CD14-positive monocyte (primary cell): ENCODE results near the gene OSTF1. TPM values are rescaled to one million over a fixed set of nuclear protein-coding genes. Genes with fewer than 3 reads are reported as not detected.

ENCODE experiments used
- DNase-seq, 3 donors: peaks; one replicate each; pipeline ENCODE4 v3.0.0-alpha.2; 2011 to 2022
- H2AFZ ChIP-seq: 2 replicates; pipeline ENCODE4 v1.6.0; 2012; ENCODE audit warnings: mild to moderate bottlenecking, low read depth, low read length, inconsistent platforms; ENCODE audit not compliant: insufficient read depth, poor library complexity, severe bottlenecking
- H3K27ac ChIP-seq, 2 donors: 1 replicate in 1 of 2; 2 replicates in 1 of 2; pipeline ENCODE4 v1.5.1; 2012 to 2013; ENCODE audit warnings: low read length in 2 of 2, control low read depth in 1 of 2, inconsistent platforms in 1 of 2, low read depth in 1 of 2, mild to moderate bottlenecking in 1 of 2
- H3K27me3 ChIP-seq, 2 donors: one replicate each; pipeline versions ENCODE4 v1.6.0 to v1.6.1; 2011 to 2013; ENCODE audit warnings: low read length in 2 of 2; ENCODE audit not compliant: control insufficient read depth in 2 of 2, insufficient read depth in 2 of 2
- H3K36me3 ChIP-seq, 2 donors: replicated peaks in 1 of 2; 1 replicate in 1 of 2; 2 replicates in 1 of 2; pipeline versions ENCODE4 v1.5.1 to v1.6.1; 2012 to 2013; ENCODE audit warnings: low read length in 2 of 2, control low read depth in 1 of 2, inconsistent platforms in 1 of 2, mild to moderate bottlenecking in 1 of 2; ENCODE audit not compliant: insufficient read depth in 2 of 2, control insufficient read depth in 1 of 2
- H3K4me1 ChIP-seq, 2 donors: 1 replicate in 1 of 2; 2 replicates in 1 of 2; pipeline versions ENCODE4 v1.5.1 to v1.6.1; 2012 to 2013; ENCODE audit warnings: low read length in 2 of 2, control low read depth in 1 of 2, inconsistent platforms in 1 of 2, mild to moderate bottlenecking in 1 of 2, moderate library complexity in 1 of 2; ENCODE audit not compliant: insufficient read depth in 2 of 2, control insufficient read depth in 1 of 2
- H3K4me2 ChIP-seq: replicated peaks from 2 replicates; pipeline ENCODE3; 2012; ENCODE audit warnings: low read length, moderate library complexity, mild to moderate bottlenecking; ENCODE audit not compliant: poor library complexity, severe bottlenecking; ENCODE audit errors: extremely low read depth
- H3K4me3 ChIP-seq, 3 experiments: fragments of 200-600 bp in 1 of 3; sonication (generic) in 1 of 3; replicated peaks in 1 of 3; 1 replicate in 2 of 3; 2 replicates in 1 of 3; pipeline ENCODE4 v1.5.1; 2011 to 2013; ENCODE audit warnings: low read length in 3 of 3, mild to moderate bottlenecking in 3 of 3, control low read depth in 2 of 3, low read depth in 2 of 3, inconsistent platforms in 1 of 3, moderate library complexity in 1 of 3
- H3K79me2 ChIP-seq: 2 replicates; pipeline ENCODE4 v1.6.0; 2012; ENCODE audit warnings: mild to moderate bottlenecking, control low read depth, inconsistent platforms, low read length, moderate library complexity; ENCODE audit not compliant: insufficient read depth
- H3K9ac ChIP-seq: 2 replicates; pipeline ENCODE4 v1.6.0; 2017; ENCODE audit warnings: low read length, mild to moderate bottlenecking; ENCODE audit not compliant: insufficient read depth, poor library complexity, severe bottlenecking
- H3K9me3 ChIP-seq, 2 donors: replicated peaks in 1 of 2; 1 replicate in 1 of 2; 2 replicates in 1 of 2; pipeline versions ENCODE4 v1.5.1 to v1.6.1; 2012 to 2013; ENCODE audit warnings: low read length in 2 of 2, control low read depth in 1 of 2; ENCODE audit not compliant: control insufficient read depth in 1 of 2, insufficient read depth in 1 of 2
- H4K20me1 ChIP-seq: 2 replicates; pipeline ENCODE4 v1.6.0; 2012; ENCODE audit warnings: mild to moderate bottlenecking, low read length, control low read depth, moderate library complexity; ENCODE audit not compliant: insufficient read depth
- H3K27ac Mint-ChIP-seq, 7 donors: one replicate each; pipeline ENCODE4 v1.8.0; 2020; ENCODE audit warnings: mild to moderate bottlenecking in 7 of 7, mixed read lengths in 7 of 7, moderate library complexity in 6 of 7, inconsistent platforms in 2 of 7
- H3K27me3 Mint-ChIP-seq, 3 donors: one replicate each; pipeline ENCODE4 v1.8.0; 2021 to 2022; ENCODE audit warnings: low read depth in 3 of 3, mild to moderate bottlenecking in 3 of 3, mixed read lengths in 3 of 3, moderate library complexity in 3 of 3, inconsistent platforms in 1 of 3
- H3K36me3 Mint-ChIP-seq, 2 donors: one replicate each; pipeline ENCODE4 v1.8.0; 2020; ENCODE audit warnings: mixed read lengths in 2 of 2, inconsistent platforms in 1 of 2, mild to moderate bottlenecking in 1 of 2
- H3K4me1 Mint-ChIP-seq: one replicate; pipeline ENCODE4 v1.8.0; 2020; ENCODE audit warnings: mild to moderate bottlenecking, mixed read lengths
- H3K4me3 Mint-ChIP-seq, 2 donors: one replicate each; pipeline ENCODE4 v1.8.0; 2020; ENCODE audit warnings: mild to moderate bottlenecking in 2 of 2, mixed read lengths in 2 of 2, moderate library complexity in 1 of 2
- H3K9me3 Mint-ChIP-seq, 7 donors: one replicate each; pipeline ENCODE4 v1.8.0; 2020 to 2022; ENCODE audit warnings: mixed read lengths in 7 of 7, mild to moderate bottlenecking in 6 of 7, moderate library complexity in 6 of 7, inconsistent platforms in 2 of 7
- CTCF ChIP-seq: fragments of 200-600 bp; IDR thresholded peaks from one replicate; pipeline ENCODE4 v1.8.0; 2022; ENCODE audit warnings: antibody characterized with exemption, mild to moderate bottlenecking
- WGBS: methylation state at CpG from one replicate; pipeline ENCODE4 v1.1.5; 2013; ENCODE audit warnings: missing lambda C conversion rate; ENCODE audit not compliant: insufficient coverage; 5-methylcytosine and 5-hydroxymethylcytosine counted together
- intact Hi-C, 2 donors: fragments of 100-400 bp; cut with micrococcal nuclease; formaldehyde crosslinking; loops; one replicate each; pipeline versions ENCODE4 v1.15.0 to v1.15.1; 2023
- polyA minus RNA-seq: library from RNA; depleted of rRNA, polyadenylated mRNA; stranded (reverse); fragments of >200 nt; gene quantifications from 2 replicates; pipeline ENCODE4 v1.2.3, GENCODE V29; 2012
- polyA plus RNA-seq, 3 donors: library from polyadenylated mRNA; depleted of rRNA in 1 of 3; unstranded in 2 of 3; stranded (reverse) in 1 of 3; fragments of 300-500 nt in 2 of 3; fragments of >200 nt in 1 of 3; fragmentation: Illumina TruSeq in 2 of 3; gene quantifications; 1 replicate in 2 of 3; 2 replicates in 1 of 3; pipeline ENCODE4 v1.2.3, GENCODE V29; 2012 to 2021
- total RNA-seq, 12 experiments: library from RNA in 1 of 12; stranded (reverse) in 1 of 12; fragments of 120-200 nt in 1 of 12; gene quantifications; one replicate each; pipeline ENCODE4 v1.2.4 and lab custom pipeline; 2013 to 2026; ENCODE audit warnings: mixed read lengths in 6 of 12, inconsistent platforms in 1 of 12

OSTF1 gene
- 172 TPM for total RNA-seq (2013)
- polyA plus RNA-seq (100 to 1,000 TPM in 2 of 3 donors, 10 to 100 TPM in 1; 59.8 to 296 (median 240) TPM), polyA minus RNA-seq (51.0 and 72.5 TPM in 2 replicates), total RNA-seq (lab: John Stamatoyannopoulos, UW) (20.4 to 105 (median 75.0) reads per million in 11 experiments)

- peak within 1 kb of the TSS; percentile 69 to 98 (median 97) for H3K4me3 ChIP-seq
- no peaks in the 10 kb centered on the region for H3K9me3 ChIP-seq
- peak within 1 kb of the TSS; percentile 95 for H3K4me2 ChIP-seq
- no peaks in the 10 kb centered on the region for H3K36me3 ChIP-seq
- intact Hi-C loops: loop anchor here in 1 of 2 donors (5.0 to 10.0 kb wide), 2 partner anchors 57 to 61 kb away; partner anchors contain the start of gene CARNMT1
- Mint-ChIP-seq H3K27me3 (no peaks in the 10 kb centered on the region), H3K36me3 (peaks cover 9 to 13% of the 10 kb centered on the region in 2 donors), H3K4me3 (peak within 1 kb of the TSS; percentile 95 to 100), H3K4me1 (peaks cover 50% of the 10 kb centered on the region), H3K27ac (peak within 1 kb of the TSS; percentile 90 to 96 (median 93)), H3K9me3 (no peaks in the 10 kb centered on the region)
- peak within 1 kb of the TSS; percentile 98 for H3K9ac ChIP-seq
- WGBS: under 1% methylated on average over 82 of the region's 93 CpGs
- peaks cover 53% of the 10 kb centered on the region for H3K79me2 ChIP-seq
- no peaks in the 10 kb centered on the region for H3K27me3 ChIP-seq
- H2AFZ ChIP-seq: peak within 1 kb of the TSS; percentile 98
- peak; percentile 95 to 96 (median 96) for DNase-seq
- peaks cover 45 to 46% of the 10 kb centered on the region in 2 donors for H3K4me1 ChIP-seq
- no peak for TF ChIP-seq CTCF
- peak within 1 kb of the TSS; percentile 94 to 98 for H3K27ac ChIP-seq
- peaks cover 41% of the 10 kb centered on the region for H4K20me1 ChIP-seq
Observed at GRCh38 chr9:75087824-75088645, at the start of gene OSTF1, which contains the start of gene NMRK1. OSTF1 (plus strand) TSS chr9:75088514; CDS start chr9:75088693, 179 bp downstream. NMRK1 (minus strand) TSS chr9:75088155; CDS start chr9:75083115, 5,040 bp downstream.

- H3K4me1 Mint-ChIP-seq: no peaks in the 10 kb centered on the region
- no CpG with 5 or more reads among the region's 3 CpGs for WGBS
- Histone ChIP-seq H3K4me3 (no peak overlapping the region), H4K20me1 (no peaks in the 10 kb centered on the region), H3K4me2 (no peak overlapping the region), H3K27ac (no peak overlapping the region), H3K4me1 (no peaks in the 10 kb centered on the region), H3K9ac (no peak overlapping the region), H3K9me3 (no peaks in the 10 kb centered on the region), H3K27me3 (no peaks in the 10 kb centered on the region), H2AFZ (no peak overlapping the region), H3K36me3 (no peaks in the 10 kb centered on the region), H3K79me2 (no peaks in the 10 kb centered on the region)
- no peak overlapping the region for H3K27ac Mint-ChIP-seq
- DNase-seq: no peak
- H3K4me3 Mint-ChIP-seq: no peak overlapping the region
- H3K27me3 Mint-ChIP-seq: peaks cover 0 to 4% (median 2%) of the 10 kb centered on the region in 3 donors
- intact Hi-C loops: no loop called here
- TF ChIP-seq CTCF: no peak
- no peaks in the 10 kb centered on the region for H3K36me3 Mint-ChIP-seq
- peaks cover 0 to 2% (median 0%) of the 10 kb centered on the region in 7 donors for H3K9me3 Mint-ChIP-seq
Observed at GRCh38 chr9:75039009-75039408, 49.3 kb upstream of the OSTF1 start.
